Hepatocyte (in vitro differentiated cells): ENCODE data around the gene CDK17. TPM values are rescaled to one million over a fixed set of nuclear protein-coding genes. Genes with fewer than 3 reads are reported as not detected.

Experiments
- DNase-seq: peaks from one replicate; pipeline ENCODE4 v3.0.0-alpha.2; 2016; ENCODE audit warnings: low spot score
- H2AFZ ChIP-seq: fragments of 200-600 bp; sonication (generic); 2 replicates; pipeline ENCODE4 v1.6.0; 2016; ENCODE audit warnings: antibody characterized with exemption, mild to moderate bottlenecking
- H3K27ac ChIP-seq: fragments of 200-600 bp; sonication (generic); 2 replicates; pipeline ENCODE4 v1.5.1; 2016; ENCODE audit warnings: mild to moderate bottlenecking
- H3K27me3 ChIP-seq: fragments of 200-600 bp; sonication (generic); 2 replicates; pipeline ENCODE4 v1.6.1; 2016
- H3K36me3 ChIP-seq: fragments of 200-600 bp; sonication (generic); replicated peaks from 2 replicates; pipeline ENCODE4 v1.5.1; 2016; ENCODE audit warnings: low read depth; ENCODE audit not compliant: insufficient read depth
- H3K4me1 ChIP-seq: fragments of 200-600 bp; sonication (generic); 2 replicates; pipeline ENCODE4 v1.5.1; 2016; ENCODE audit warnings: mild to moderate bottlenecking, moderate library complexity; ENCODE audit not compliant: insufficient read depth
- H3K4me2 ChIP-seq: fragments of 200-600 bp; sonication (generic); 2 replicates; pipeline ENCODE4 v1.6.0; 2016
- H3K4me3 ChIP-seq: fragments of 200-600 bp; sonication (generic); 2 replicates; pipeline ENCODE4 v1.5.1; 2016; ENCODE audit warnings: mild to moderate bottlenecking
- H3K79me2 ChIP-seq: fragments of 200-600 bp; sonication (generic); 2 replicates; pipeline ENCODE4 v1.6.0; 2017; ENCODE audit warnings: mild to moderate bottlenecking
- H3K9me2 ChIP-seq: fragments of 200-600 bp; sonication (generic); replicated peaks from 2 replicates; pipeline ENCODE4 v1.6.0; 2017; ENCODE audit warnings: mild to moderate bottlenecking; ENCODE audit not compliant: insufficient read depth
- H3K9me3 ChIP-seq: fragments of 200-600 bp; sonication (generic); 2 replicates; pipeline ENCODE4 v1.5.1; 2016; ENCODE audit warnings: low read depth, mild to moderate bottlenecking
- H4K20me1 ChIP-seq: fragments of 200-600 bp; sonication (generic); 2 replicates; pipeline ENCODE4 v1.6.0; 2016; ENCODE audit warnings: mild to moderate bottlenecking; ENCODE audit not compliant: insufficient read depth, poor library complexity, severe bottlenecking
- CTCF ChIP-seq: fragments of 200-600 bp; sonication (generic); IDR thresholded peaks from 2 replicates; pipeline ENCODE4 v1.5.1; 2016; ENCODE audit warnings: antibody characterized with exemption, mild to moderate bottlenecking; ENCODE audit not compliant: poor library complexity
- EZH2 ChIP-seq: fragments of 200-600 bp; sonication (generic); IDR thresholded peaks from 2 replicates; pipeline ENCODE4 v1.6.1; 2016; ENCODE audit warnings: antibody characterized with exemption, mild to moderate bottlenecking, borderline replicate concordance
- EZH2phosphoT487 ChIP-seq: fragments of 200-600 bp; sonication (generic); IDR thresholded peaks from one replicate; pipeline ENCODE4 v1.6.1; 2018; ENCODE audit warnings: antibody characterized with exemption, mild to moderate bottlenecking, low read depth, moderate library complexity; ENCODE audit not compliant: unreplicated experiment, severe bottlenecking
- WGBS: methylation state at CpG from one replicate; pipeline ENCODE4 v1.1.6; 2016; ENCODE audit warnings: low lambda C conversion rate; ENCODE audit errors: missing lambda C conversion rate; 5-methylcytosine and 5-hydroxymethylcytosine counted together
- polyA plus RNA-seq: library from polyadenylated mRNA; unstranded; fragments of >200 nt; fragmentation: Nextera tagmentation; extraction: Ambion mirVana; gene quantifications from 2 replicates; pipeline ENCODE4 v1.2.1, GENCODE V29; 2016
- total RNA-seq: library from RNA; depleted of rRNA; stranded (reverse); fragments of >200 nt; gene quantifications from 2 replicates; pipeline ENCODE4 v1.2.3, GENCODE V29; 2014

The CDK17 gene
- total and polyA plus RNA-seq, 2 experiments from 2014 or later = 13.8 to 33.1 TPM

GRCh38 chr12:96300064-96300463, 100.2 kb downstream of the CDK17 start:
- Histone ChIP-seq H3K9me3 (no peaks in the 10 kb centered on the region), H3K4me1 (no peaks in the 10 kb centered on the region), H3K36me3 (no peaks in the 10 kb centered on the region), H3K27ac (no peak overlapping the region), H2AFZ (no peak overlapping the region), H3K27me3 (no peaks in the 10 kb centered on the region), H3K4me2 (no peak overlapping the region), H3K79me2 (no peaks in the 10 kb centered on the region), H3K9me2 (no peaks in the 10 kb centered on the region), H3K4me3 (no peak overlapping the region), H4K20me1 (no peaks in the 10 kb centered on the region)
- 96% methylated on average over 5 of the region's 5 CpGs for WGBS
- TF ChIP-seq EZH2phosphoT487 = no peak
- TF ChIP-seq CTCF = no peak
- no peak for TF ChIP-seq EZH2
- DNase-seq = no peak

- DNase-seq = no peak
- no peaks in the 10 kb centered on the region for H3K9me2 ChIP-seq
- no peaks in the 10 kb centered on the region for H3K79me2 ChIP-seq
- H3K4me3 ChIP-seq = no peak overlapping the region
- no peaks in the 10 kb centered on the region for H3K4me1 ChIP-seq
- TF ChIP-seq CTCF (no peak), EZH2phosphoT487 (no peak), EZH2 (no peak)
- H3K36me3 ChIP-seq = no peaks in the 10 kb centered on the region
- no peak overlapping the region for H3K4me2 ChIP-seq
- no peaks in the 10 kb centered on the region for H3K27me3 ChIP-seq
- H2AFZ ChIP-seq = no peak overlapping the region
- H4K20me1 ChIP-seq = no peaks in the 10 kb centered on the region
- H3K27ac ChIP-seq = no peak overlapping the region
- no peaks in the 10 kb centered on the region for H3K9me3 ChIP-seq
- WGBS = 95% methylated on average over 4 of the region's 4 CpGs
Observed at GRCh38 chr12:96297504-96297903, 102.7 kb downstream of the CDK17 start.

GRCh38 chr12:96295532-96296160, 104.6 kb downstream of the CDK17 start:
- no peaks in the 10 kb centered on the region for H3K9me3 ChIP-seq
- no peak overlapping the region for H2AFZ ChIP-seq
- H3K36me3 ChIP-seq = no peaks in the 10 kb centered on the region
- no peak overlapping the region for H3K27ac ChIP-seq
- no peak overlapping the region for H3K4me2 ChIP-seq
- no peak for DNase-seq
- 93% methylated on average over 6 of the region's 6 CpGs for WGBS
- TF ChIP-seq EZH2 (no peak), EZH2phosphoT487 (no peak), CTCF (no peak)
- no peaks in the 10 kb centered on the region for H3K9me2 ChIP-seq
- no peak overlapping the region for H3K4me3 ChIP-seq
- no peaks in the 10 kb centered on the region for H4K20me1 ChIP-seq
- no peaks in the 10 kb centered on the region for H3K4me1 ChIP-seq
- no peaks in the 10 kb centered on the region for H3K27me3 ChIP-seq
- no peaks in the 10 kb centered on the region for H3K79me2 ChIP-seq

- H3K4me2 ChIP-seq = no peak overlapping the region
- no peaks in the 10 kb centered on the region for H3K27me3 ChIP-seq
- TF ChIP-seq CTCF (no peak), EZH2phosphoT487 (no peak), EZH2 (no peak)
- no peak overlapping the region for H2AFZ ChIP-seq
- no peaks in the 10 kb centered on the region for H3K79me2 ChIP-seq
- H3K9me3 ChIP-seq = no peaks in the 10 kb centered on the region
- WGBS = 69% methylated on average over 3 of the region's 3 CpGs
- H3K36me3 ChIP-seq = no peaks in the 10 kb centered on the region
- H3K4me1 ChIP-seq = no peaks in the 10 kb centered on the region
- no peaks in the 10 kb centered on the region for H3K9me2 ChIP-seq
- no peak overlapping the region for H3K4me3 ChIP-seq
- H4K20me1 ChIP-seq = no peaks in the 10 kb centered on the region
- H3K27ac ChIP-seq = no peak overlapping the region
- no peak for DNase-seq
Observed at GRCh38 chr12:96294831-96295230, 105.4 kb downstream of the CDK17 start.
